ENCODE results near the gene PSAT1. TPM values are rescaled to one million over a fixed set of nuclear protein-coding genes. Genes with fewer than 3 reads are reported as not detected.
A peak's percentile ranks its signal among the peaks of the same experiment; 100 is the strongest.

Gene PSAT1
- total and polyA plus RNA-seq, 2 of the 13 experiments (the other 11 are each of a cell fraction or from before 2014, with no cell fraction given): 135 to 229 TPM

DNA sequence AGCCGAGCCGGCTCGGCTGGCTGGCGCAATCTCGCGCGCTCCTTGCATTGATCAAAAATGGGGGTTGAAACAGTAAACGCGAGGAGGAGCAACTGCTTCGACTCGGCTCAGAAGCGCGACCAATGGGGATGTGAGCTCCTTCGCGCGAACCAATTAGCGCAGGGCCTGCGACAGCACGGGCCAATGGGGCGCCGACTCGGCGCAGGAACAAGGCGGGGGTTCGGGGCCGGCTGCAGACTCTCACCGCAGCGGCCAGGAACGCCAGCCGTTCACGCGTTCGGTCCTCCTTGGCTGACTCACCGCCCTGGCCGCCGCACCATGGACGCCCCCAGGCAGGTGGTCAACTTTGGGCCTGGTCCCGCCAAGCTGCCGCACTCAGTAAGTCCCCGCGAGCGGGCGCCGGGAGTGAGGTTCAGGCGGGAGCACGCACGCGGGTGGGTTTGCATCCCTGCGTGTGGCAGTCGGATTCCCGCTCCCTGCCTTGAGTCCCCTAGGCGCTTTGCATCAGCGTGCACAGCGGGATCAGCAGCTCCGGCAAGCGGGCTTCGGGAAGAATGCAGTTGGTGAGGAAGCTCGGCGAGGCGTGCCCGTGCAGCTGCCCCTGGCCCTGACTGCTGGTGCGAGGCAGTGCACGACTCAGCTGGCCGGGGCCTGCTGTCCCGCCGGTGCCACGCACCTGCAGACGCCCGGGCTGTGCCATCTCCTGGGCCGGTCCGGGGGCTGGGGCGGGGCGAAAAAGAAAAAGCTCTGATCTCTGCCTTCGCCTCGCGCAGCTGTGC, at the start of gene PSAT1 (continued):
- TF ChIP-seq, protein P1, sequence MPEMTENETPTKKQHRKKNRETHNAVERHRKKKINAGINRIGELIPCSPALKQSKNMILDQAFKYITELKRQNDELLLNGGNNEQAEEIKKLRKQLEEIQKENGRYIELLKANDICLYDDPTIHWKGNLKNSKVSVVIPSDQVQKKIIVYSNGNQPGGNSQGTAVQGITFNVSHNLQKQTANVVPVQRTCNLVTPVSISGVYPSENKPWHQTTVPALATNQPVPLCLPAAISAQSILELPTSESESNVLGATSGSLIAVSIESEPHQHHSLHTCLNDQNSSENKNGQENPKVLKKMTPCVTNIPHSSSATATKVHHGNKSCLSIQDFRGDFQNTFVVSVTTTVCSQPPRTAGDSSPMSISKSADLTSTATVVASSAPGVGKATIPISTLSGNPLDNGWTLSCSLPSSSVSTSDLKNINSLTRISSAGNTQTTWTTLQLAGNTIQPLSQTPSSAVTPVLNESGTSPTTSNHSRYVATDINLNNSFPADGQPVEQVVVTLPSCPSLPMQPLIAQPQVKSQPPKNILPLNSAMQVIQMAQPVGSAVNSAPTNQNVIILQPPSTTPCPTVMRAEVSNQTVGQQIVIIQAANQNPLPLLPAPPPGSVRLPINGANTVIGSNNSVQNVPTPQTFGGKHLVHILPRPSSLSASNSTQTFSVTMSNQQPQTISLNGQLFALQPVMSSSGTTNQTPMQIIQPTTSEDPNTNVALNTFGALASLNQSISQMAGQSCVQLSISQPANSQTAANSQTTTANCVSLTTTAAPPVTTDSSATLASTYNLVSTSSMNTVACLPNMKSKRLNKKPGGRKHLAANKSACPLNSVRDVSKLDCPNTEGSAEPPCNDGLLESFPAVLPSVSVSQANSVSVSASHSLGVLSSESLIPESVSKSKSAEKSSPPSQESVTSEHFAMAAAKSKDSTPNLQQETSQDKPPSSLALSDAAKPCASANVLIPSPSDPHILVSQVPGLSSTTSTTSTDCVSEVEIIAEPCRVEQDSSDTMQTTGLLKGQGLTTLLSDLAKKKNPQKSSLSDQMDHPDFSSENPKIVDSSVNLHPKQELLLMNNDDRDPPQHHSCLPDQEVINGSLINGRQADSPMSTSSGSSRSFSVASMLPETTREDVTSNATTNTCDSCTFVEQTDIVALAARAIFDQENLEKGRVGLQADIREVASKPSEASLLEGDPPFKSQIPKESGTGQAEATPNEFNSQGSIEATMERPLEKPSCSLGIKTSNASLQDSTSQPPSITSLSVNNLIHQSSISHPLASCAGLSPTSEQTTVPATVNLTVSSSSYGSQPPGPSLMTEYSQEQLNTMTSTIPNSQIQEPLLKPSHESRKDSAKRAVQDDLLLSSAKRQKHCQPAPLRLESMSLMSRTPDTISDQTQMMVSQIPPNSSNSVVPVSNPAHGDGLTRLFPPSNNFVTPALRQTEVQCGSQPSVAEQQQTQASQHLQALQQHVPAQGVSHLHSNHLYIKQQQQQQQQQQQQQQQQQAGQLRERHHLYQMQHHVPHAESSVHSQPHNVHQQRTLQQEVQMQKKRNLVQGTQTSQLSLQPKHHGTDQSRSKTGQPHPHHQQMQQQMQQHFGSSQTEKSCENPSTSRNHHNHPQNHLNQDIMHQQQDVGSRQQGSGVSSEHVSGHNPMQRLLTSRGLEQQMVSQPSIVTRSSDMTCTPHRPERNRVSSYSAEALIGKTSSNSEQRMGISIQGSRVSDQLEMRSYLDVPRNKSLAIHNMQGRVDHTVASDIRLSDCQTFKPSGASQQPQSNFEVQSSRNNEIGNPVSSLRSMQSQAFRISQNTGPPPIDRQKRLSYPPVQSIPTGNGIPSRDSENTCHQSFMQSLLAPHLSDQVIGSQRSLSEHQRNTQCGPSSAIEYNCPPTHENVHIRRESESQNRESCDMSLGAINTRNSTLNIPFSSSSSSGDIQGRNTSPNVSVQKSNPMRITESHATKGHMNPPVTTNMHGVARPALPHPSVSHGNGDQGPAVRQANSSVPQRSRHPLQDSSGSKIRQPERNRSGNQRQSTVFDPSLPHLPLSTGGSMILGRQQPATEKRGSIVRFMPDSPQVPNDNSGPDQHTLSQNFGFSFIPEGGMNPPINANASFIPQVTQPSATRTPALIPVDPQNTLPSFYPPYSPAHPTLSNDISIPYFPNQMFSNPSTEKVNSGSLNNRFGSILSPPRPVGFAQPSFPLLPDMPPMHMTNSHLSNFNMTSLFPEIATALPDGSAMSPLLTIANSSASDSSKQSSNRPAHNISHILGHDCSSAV (CRISPR knock-in tag; IDR thresholded peaks at IDR 0.05; ENCODE audit: borderline replicate concordance): no peak
- TF ChIP-seq JARID2 (CRISPR knock-in tag; IDR thresholded peaks at IDR 0.05; ENCODE audit: insufficient replicate concordance) (peak; percentile 50), POGZ (CRISPR knock-in tag; IDR thresholded peaks at IDR 0.05) (peak; percentile 88), NR2C2 (CRISPR knock-in tag; IDR thresholded peaks at IDR 0.05; ENCODE audit: borderline replicate concordance) (no peak), SNAI1 (CRISPR knock-in tag; IDR thresholded peaks at IDR 0.05; ENCODE audit: borderline replicate concordance) (no peak), HHEX (CRISPR knock-in tag; IDR thresholded peaks at IDR 0.05) (no peak), THAP11 (CRISPR knock-in tag; IDR thresholded peaks at IDR 0.05) (peak; percentile 65), ZNF75D (CRISPR knock-in tag; IDR thresholded peaks at IDR 0.05; ENCODE audit: borderline replicate concordance) (no peak), ATRX (CRISPR knock-in tag; IDR thresholded peaks at IDR 0.05; ENCODE audit: borderline replicate concordance) (no peak), ZZZ3 (CRISPR knock-in tag; IDR thresholded peaks at IDR 0.05; ENCODE audit: borderline replicate concordance) (no peak), ZNF431 (CRISPR knock-in tag; IDR thresholded peaks at IDR 0.05; ENCODE audit: borderline replicate concordance, low read depth) (peak; percentile 69), KLF11 (CRISPR knock-in tag; IDR thresholded peaks at IDR 0.05) (0 out of 2 replicates have a peak, but pooled peaks have one; percentile 26), ZNF180 (CRISPR knock-in tag; IDR thresholded peaks at IDR 0.05; ENCODE audit: borderline replicate concordance, low read depth) (0 out of 2 replicates have a peak, but pooled peaks have one; percentile 22), SMARCC2 (IDR thresholded peaks at IDR 0.05) (no peak), HDAC2 (CRISPR knock-in tag; IDR thresholded peaks at IDR 0.05) (peak; percentile 63; the same call in 1 of the 2 replicates)
- TF ChIP-seq, protein P2, sequence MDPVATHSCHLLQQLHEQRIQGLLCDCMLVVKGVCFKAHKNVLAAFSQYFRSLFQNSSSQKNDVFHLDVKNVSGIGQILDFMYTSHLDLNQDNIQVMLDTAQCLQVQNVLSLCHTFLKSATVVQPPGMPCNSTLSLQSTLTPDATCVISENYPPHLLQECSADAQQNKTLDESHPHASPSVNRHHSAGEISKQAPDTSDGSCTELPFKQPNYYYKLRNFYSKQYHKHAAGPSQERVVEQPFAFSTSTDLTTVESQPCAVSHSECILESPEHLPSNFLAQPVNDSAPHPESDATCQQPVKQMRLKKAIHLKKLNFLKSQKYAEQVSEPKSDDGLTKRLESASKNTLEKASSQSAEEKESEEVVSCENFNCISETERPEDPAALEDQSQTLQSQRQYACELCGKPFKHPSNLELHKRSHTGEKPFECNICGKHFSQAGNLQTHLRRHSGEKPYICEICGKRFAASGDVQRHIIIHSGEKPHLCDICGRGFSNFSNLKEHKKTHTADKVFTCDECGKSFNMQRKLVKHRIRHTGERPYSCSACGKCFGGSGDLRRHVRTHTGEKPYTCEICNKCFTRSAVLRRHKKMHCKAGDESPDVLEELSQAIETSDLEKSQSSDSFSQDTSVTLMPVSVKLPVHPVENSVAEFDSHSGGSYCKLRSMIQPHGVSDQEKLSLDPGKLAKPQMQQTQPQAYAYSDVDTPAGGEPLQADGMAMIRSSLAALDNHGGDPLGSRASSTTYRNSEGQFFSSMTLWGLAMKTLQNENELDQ (CRISPR knock-in tag; IDR thresholded peaks at IDR 0.05; ENCODE audit: borderline replicate concordance): no peak
- TF ChIP-seq, protein P3, sequence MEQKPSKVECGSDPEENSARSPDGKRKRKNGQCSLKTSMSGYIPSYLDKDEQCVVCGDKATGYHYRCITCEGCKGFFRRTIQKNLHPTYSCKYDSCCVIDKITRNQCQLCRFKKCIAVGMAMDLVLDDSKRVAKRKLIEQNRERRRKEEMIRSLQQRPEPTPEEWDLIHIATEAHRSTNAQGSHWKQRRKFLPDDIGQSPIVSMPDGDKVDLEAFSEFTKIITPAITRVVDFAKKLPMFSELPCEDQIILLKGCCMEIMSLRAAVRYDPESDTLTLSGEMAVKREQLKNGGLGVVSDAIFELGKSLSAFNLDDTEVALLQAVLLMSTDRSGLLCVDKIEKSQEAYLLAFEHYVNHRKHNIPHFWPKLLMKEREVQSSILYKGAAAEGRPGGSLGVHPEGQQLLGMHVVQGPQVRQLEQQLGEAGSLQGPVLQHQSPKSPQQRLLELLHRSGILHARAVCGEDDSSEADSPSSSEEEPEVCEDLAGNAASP (CRISPR knock-in tag; IDR thresholded peaks at IDR 0.05; ENCODE audit: borderline replicate concordance): peak; percentile 49

Measured in HepG2 (cell line).